Vagina (tissue), 2 donors: ENCODE measurements around the gene EPHB1.

Experiments
- POLR2AphosphoS5 ChIP-seq, 2 donors: sonication (generic); formaldehyde crosslinking; IDR thresholded peaks; one replicate each; pipeline ENCODE4 v1.9.0; 2017; ENCODE audit warnings: antibody characterized with exemption in 2 of 2, mild to moderate bottlenecking in 2 of 2, low read depth in 1 of 2; ENCODE audit not compliant: insufficient read depth in 1 of 2
- TF ChIP-seq, protein P1 (sequence below), 3 experiments: fragments of 450-650 bp in 2 of 3; fragments of 200-600 bp in 1 of 3; sonication (generic) in 1 of 3; IDR thresholded peaks; one replicate each; pipeline ENCODE4 v1.5.1; 2017 to 2019; ENCODE audit warnings: antibody characterized with exemption in 3 of 3, mild to moderate bottlenecking in 2 of 3, moderate library complexity in 2 of 3

DNA sequence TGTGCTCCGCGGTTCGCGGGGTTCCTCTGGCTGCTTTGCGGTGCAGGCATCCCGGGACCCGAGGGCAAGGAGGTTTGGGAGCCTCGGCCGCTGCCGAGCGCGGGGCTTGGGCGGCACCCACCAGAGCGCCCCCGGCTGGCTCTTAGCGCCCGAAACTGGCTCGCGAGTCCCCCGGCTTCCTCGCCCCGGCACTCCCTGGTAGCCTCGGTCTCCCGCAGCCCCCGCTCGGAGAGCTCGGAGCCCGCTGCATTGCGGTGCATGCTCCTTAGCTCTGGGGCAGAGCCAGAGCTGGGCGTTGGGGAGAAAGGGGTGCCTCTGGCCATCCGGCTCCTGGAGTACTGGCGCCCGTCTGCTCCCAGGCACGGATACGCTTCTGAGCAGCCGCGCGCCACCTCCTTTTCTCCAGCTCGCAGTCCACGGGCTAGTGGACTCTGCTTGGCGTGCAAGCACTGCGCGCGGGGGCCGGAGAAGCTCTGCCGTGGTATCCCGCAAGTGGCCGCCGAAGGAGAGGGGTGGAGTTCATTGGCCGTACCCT lies 753 bp downstream of the EPHB1 start:
- TF ChIP-seq POLR2AphosphoS5 (IDR thresholded peaks at IDR 0.05; ENCODE audit: insufficient read depth in 1 of 2, low read depth in 1 of 2): no peak
- TF ChIP-seq, protein P1, sequence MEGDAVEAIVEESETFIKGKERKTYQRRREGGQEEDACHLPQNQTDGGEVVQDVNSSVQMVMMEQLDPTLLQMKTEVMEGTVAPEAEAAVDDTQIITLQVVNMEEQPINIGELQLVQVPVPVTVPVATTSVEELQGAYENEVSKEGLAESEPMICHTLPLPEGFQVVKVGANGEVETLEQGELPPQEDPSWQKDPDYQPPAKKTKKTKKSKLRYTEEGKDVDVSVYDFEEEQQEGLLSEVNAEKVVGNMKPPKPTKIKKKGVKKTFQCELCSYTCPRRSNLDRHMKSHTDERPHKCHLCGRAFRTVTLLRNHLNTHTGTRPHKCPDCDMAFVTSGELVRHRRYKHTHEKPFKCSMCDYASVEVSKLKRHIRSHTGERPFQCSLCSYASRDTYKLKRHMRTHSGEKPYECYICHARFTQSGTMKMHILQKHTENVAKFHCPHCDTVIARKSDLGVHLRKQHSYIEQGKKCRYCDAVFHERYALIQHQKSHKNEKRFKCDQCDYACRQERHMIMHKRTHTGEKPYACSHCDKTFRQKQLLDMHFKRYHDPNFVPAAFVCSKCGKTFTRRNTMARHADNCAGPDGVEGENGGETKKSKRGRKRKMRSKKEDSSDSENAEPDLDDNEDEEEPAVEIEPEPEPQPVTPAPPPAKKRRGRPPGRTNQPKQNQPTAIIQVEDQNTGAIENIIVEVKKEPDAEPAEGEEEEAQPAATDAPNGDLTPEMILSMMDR (IDR thresholded peaks at IDR 0.05): no peak
